A549 (cell line): ENCODE data around the gene TLK1.

Experiments
- CHD2 ChIP-seq: fragments of 150-350 bp; IDR thresholded peaks from 2 replicates; pipeline ENCODE4 v1.6.1; 2014; ENCODE audit warnings: low read length; ENCODE audit not compliant: partially characterized antibody
- CTCF ChIP-seq: fragments of >200 bp; sonication (Bioruptor Twin); formaldehyde crosslinking; IDR thresholded peaks from 3 replicates; pipeline ENCODE4 v1.5.1; 2016
- ESRRA ChIP-seq: fragments of 150-350 bp; IDR thresholded peaks from 2 replicates; pipeline ENCODE4 v1.6.1; 2014; ENCODE audit warnings: mild to moderate bottlenecking, low read length, borderline replicate concordance
- FOSB ChIP-seq: fragments of 250-450 bp; sonication (Bioruptor Pico); IDR thresholded peaks from 2 replicates; pipeline ENCODE4 v1.5.0; 2020; ENCODE audit warnings: mild to moderate bottlenecking, moderate library complexity
- KDM5A ChIP-seq: fragments of 200-600 bp; sonication (generic); IDR thresholded peaks from 2 replicates; pipeline ENCODE4 v1.6.1; 2016; ENCODE audit warnings: antibody characterized with exemption, mild to moderate bottlenecking
- POLR2A ChIP-seq: IDR thresholded peaks from 2 replicates; pipeline ENCODE4 v1.6.1; 2012; ENCODE audit warnings: mild to moderate bottlenecking, low read length
- REST ChIP-seq: fragments of 200-600 bp; sonication (generic); IDR thresholded peaks from 2 replicates; pipeline ENCODE4 v1.6.1; 2016; ENCODE audit warnings: antibody characterized with exemption, mild to moderate bottlenecking, moderate library complexity

GRCh38 chr2:171013851-171014250 lies 146.8 kb downstream of the TLK1 start:
- no peak for TF ChIP-seq POLR2A
- no peak for TF ChIP-seq CTCF
- no peak for TF ChIP-seq ESRRA
- no peak for TF ChIP-seq KDM5A
- no peak for TF ChIP-seq CHD2
- no peak for TF ChIP-seq FOSB (CRISPR knock-in tag)
- no peak for TF ChIP-seq REST
